Calu3 (cell line): ENCODE measurements around the gene PIP5K1A. TPM values are rescaled to one million over a fixed set of nuclear protein-coding genes. Genes with fewer than 3 reads are reported as not detected.

Experiments used
- BruUV-seq: library from RNA; stranded (reverse); fragments of 400-500 nt; replicated peaks from 2 replicates; lab custom pipeline; 2021; lab: Mats Ljungman, UMichigan
- CTCF ChIA-PET: fragments of 300-600 bp; sonication (Branson Sonifier 250); formaldehyde crosslinking; loops from one replicate; lab custom pipeline; 2022; ENCODE audit warnings: antibody characterized with exemption; lab: Charles Lee
- DNase-seq: peaks from one replicate; pipeline ENCODE4 v3.0.0; 2022
- H3K27ac Mint-ChIP-seq: one replicate; pipeline ENCODE4 v1.8.0; 2022; ENCODE audit warnings: mixed read lengths; ENCODE audit not compliant: unreplicated experiment
- H3K27me3 Mint-ChIP-seq: one replicate; pipeline ENCODE4 v1.8.0; 2022; ENCODE audit warnings: mixed read lengths; ENCODE audit not compliant: unreplicated experiment
- H3K36me3 Mint-ChIP-seq: one replicate; pipeline ENCODE4 v1.8.0; 2022; ENCODE audit warnings: mild to moderate bottlenecking, moderate library complexity, mixed read lengths; ENCODE audit not compliant: insufficient read depth, unreplicated experiment
- H3K4me1 Mint-ChIP-seq: one replicate; pipeline ENCODE4 v1.8.0; 2022; ENCODE audit warnings: mild to moderate bottlenecking, low read depth, mixed read lengths; ENCODE audit not compliant: unreplicated experiment
- H3K4me3 Mint-ChIP-seq: one replicate; pipeline ENCODE4 v1.8.0; 2022; ENCODE audit warnings: mild to moderate bottlenecking, low read depth, moderate library complexity, mixed read lengths; ENCODE audit not compliant: unreplicated experiment
- H3K9me3 Mint-ChIP-seq: one replicate; pipeline ENCODE4 v1.8.0; 2022; ENCODE audit warnings: low read depth, mixed read lengths; ENCODE audit not compliant: unreplicated experiment
- intact Hi-C: fragments of 100-400 bp; cut with micrococcal nuclease; formaldehyde crosslinking; loops from one replicate; pipeline ENCODE4 v1.10.0; 2022; ENCODE audit not compliant: unreplicated experiment
- total RNA-seq: library from RNA; stranded (reverse); gene quantifications from 2 replicates; pipeline ENCODE4 v1.2.3, GENCODE V29; 2022
- TF ChIP-seq, protein P1 (sequence below): fragments of 200-600 bp; IDR thresholded peaks from one replicate; pipeline ENCODE4 v1.8.0; 2022; ENCODE audit warnings: antibody characterized with exemption; ENCODE audit not compliant: unreplicated experiment

Gene PIP5K1A
- total RNA-seq, 1 experiment from 2014 or later, result 96.2 TPM

DNA sequence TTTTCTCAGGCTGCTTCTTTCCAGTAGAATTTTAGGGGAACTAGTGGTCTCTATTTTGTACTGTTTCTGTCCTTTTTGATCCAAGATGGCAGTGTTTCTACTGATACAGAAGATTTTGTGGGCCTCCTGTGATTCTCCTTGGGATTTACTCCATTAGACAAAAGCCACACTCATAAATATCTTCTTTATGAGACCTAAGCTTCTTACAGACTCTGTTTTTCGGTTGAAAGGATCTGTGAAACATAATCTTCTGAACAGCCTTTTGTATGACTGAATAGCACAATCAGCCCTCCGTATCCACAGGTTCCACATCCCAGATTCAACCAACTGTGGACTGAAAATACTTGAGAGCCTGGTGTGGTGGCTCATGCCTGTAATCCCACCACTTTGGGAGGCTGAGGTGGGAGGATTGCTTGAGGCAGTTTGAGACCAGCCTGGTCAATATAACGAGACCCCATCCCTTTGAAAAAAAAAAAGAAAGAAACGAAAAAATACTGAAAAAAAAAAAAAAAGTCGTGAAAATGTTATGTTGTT, 45.4 kb downstream of the PIP5K1A start:
- no peak for DNase-seq
- Mint-ChIP-seq H3K27ac (no peak overlapping the region), H3K36me3 (peaks cover 93% of the 10 kb centered on the region), H3K9me3 (no peaks in the 10 kb centered on the region), H3K27me3 (no peaks in the 10 kb centered on the region), H3K4me3 (no peak overlapping the region), H3K4me1 (no peaks in the 10 kb centered on the region)
- CTCF ChIA-PET, result interaction anchor here (0.7 kb wide), 1 partner anchor 112 kb away, joined by 4 read pairs; no protein-coding TSS in a partner anchor
- intact Hi-C loops, result no loop called here
- no TSS peak for BruUV-seq
- TF ChIP-seq, protein P1, sequence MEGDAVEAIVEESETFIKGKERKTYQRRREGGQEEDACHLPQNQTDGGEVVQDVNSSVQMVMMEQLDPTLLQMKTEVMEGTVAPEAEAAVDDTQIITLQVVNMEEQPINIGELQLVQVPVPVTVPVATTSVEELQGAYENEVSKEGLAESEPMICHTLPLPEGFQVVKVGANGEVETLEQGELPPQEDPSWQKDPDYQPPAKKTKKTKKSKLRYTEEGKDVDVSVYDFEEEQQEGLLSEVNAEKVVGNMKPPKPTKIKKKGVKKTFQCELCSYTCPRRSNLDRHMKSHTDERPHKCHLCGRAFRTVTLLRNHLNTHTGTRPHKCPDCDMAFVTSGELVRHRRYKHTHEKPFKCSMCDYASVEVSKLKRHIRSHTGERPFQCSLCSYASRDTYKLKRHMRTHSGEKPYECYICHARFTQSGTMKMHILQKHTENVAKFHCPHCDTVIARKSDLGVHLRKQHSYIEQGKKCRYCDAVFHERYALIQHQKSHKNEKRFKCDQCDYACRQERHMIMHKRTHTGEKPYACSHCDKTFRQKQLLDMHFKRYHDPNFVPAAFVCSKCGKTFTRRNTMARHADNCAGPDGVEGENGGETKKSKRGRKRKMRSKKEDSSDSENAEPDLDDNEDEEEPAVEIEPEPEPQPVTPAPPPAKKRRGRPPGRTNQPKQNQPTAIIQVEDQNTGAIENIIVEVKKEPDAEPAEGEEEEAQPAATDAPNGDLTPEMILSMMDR, result no peak

DNA sequence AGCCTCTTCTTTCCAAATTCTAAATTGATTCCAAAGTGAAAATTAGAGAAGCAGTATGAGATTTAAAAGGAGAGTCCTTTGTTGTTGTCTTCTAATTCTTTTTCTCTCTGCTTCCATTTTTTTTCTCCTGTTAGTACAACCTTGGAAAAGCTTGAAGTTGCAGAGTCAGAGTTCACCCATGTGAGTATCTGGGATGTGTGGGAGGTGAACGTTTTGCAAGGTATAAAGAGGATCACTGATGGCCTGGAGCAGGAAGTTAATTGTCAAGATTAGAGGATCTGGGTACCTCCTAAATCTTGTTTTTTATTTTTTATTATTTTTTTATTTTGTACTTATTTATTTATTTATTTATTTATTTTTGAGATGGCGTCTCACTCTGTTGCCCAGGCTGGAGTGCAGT, 48.4 kb downstream of the PIP5K1A start:
- no peak for DNase-seq
- no TSS peak for BruUV-seq
- H3K4me1 Mint-ChIP-seq, result no peaks in the 10 kb centered on the region
- CTCF ChIA-PET, result interaction anchor here (0.6 kb wide), 1 partner anchor 247 kb away, joined by 3 read pairs; no protein-coding TSS in a partner anchor
- no peak overlapping the region for H3K4me3 Mint-ChIP-seq
- intact Hi-C loops, result no loop called here
- peaks cover 89% of the 10 kb centered on the region for H3K36me3 Mint-ChIP-seq
- no peaks in the 10 kb centered on the region for H3K27me3 Mint-ChIP-seq
- H3K27ac Mint-ChIP-seq, result no peak overlapping the region
- no peaks in the 10 kb centered on the region for H3K9me3 Mint-ChIP-seq
- TF ChIP-seq, protein P1, result no peak

GRCh38 chr1:151251656-151252470, 53.5 kb downstream of the PIP5K1A start:
- Mint-ChIP-seq H3K4me3 (no peak overlapping the region), H3K4me1 (peaks cover 3% of the 10 kb centered on the region), H3K27ac (no peak overlapping the region), H3K36me3 (peaks cover 73% of the 10 kb centered on the region), H3K9me3 (no peaks in the 10 kb centered on the region), H3K27me3 (no peaks in the 10 kb centered on the region)
- intact Hi-C loops, result loop anchor here (1.0 to 5.0 kb wide), 2 partner anchors 56 to 155 kb away; no protein-coding TSS in a partner anchor
- peak; percentile 72 for DNase-seq
- TF ChIP-seq, protein P1, result peak; percentile 82
- BruUV-seq, result no TSS peak
- CTCF ChIA-PET, result interaction anchor here (0.6 to 1.9 kb wide), 13 partner anchors 10 to 164 kb away, joined by 3 to 17 read pairs (median 5); partner anchors contain the start of genes PI4KB, VPS72 and ZNF687

DNA sequence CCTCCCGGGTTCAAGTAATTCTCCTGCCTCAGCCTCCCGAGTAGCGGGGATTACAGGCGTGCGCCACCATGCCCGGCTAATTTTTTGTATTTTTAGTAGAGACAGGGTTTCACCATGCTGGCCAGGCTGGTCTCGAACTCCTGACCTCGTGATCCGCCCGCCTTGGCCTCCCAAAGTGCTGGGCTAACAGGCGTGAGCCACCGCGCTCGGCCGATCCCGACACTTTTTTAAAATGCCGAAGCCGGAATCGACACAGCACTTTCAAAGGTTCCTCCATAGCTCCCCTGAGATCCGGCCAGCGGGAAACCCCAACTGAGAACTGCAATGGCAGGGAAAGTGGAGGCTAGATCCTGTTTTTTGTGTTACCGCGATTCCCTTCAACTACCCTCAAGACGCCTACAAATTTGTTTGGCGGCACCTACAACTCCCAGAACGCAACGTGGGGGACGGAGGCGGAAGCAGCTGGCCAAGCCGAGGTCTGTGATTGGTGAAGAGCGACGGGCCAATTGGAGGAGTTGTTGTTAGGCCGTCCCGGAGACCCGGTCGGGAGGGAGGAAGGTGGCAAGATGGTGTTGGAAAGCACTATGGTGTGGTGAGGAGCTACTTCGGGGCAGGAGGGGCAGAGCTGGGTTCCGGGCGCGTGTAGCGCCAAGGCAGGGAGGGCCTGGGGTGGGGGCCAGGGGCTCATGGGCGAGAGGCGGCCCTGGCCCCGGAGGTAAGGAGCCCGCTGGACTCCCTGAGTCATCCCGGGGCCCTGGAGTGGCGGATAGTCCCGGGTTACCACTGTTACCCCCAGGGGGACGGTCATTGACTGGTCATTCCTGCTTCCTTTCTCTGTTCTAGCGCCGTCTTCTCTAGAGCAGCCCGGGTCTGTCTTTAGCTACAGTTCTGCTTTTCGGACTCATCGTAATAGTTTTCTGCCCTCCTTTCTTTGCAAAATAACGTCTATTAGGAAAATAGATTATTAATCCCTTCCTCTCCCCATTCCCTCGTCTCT, 56.2 kb downstream of the PIP5K1A start, which contains the start of gene PSMD4:
Gene PSMD4, plus strand, starts transcription at position 518 of the 997 bp plus-strand sequence. Its CDS starts 49 bp downstream, at position 567.
- no peaks in the 10 kb centered on the region for H3K9me3 Mint-ChIP-seq
- intact Hi-C loops, result loop anchor here (5.0 kb wide), 1 partner anchor 157 kb away; no protein-coding TSS in a partner anchor
- TF ChIP-seq, protein P1, result no peak
- BruUV-seq, result no TSS peak
- peaks cover 8% of the 10 kb centered on the region for H3K4me1 Mint-ChIP-seq
- peak within 1 kb of the TSS; percentile 100 for H3K27ac Mint-ChIP-seq
- H3K27me3 Mint-ChIP-seq, result no peaks in the 10 kb centered on the region
- DNase-seq, result peak; percentile 97
- H3K36me3 Mint-ChIP-seq, result peaks cover 58% of the 10 kb centered on the region
- peak within 1 kb of the TSS; percentile 93 for H3K4me3 Mint-ChIP-seq
- CTCF ChIA-PET, result interaction anchor here (0.6 to 1.4 kb wide), 9 partner anchors 23 to 209 kb away, joined by 3 to 8 read pairs (median 4); no protein-coding TSS in a partner anchor
